Fibroblast of mammary gland (primary cell): Measurements from ENCODE around the gene PRELP.

Experiments used
- DNase-seq: peaks from one replicate; pipeline ENCODE4 v3.0.0-alpha.2; 2010; ENCODE audit warnings: low read depth
- H3K4me3 ChIP-seq: 2 replicates; pipeline ENCODE4 v1.5.1; 2011; ENCODE audit warnings: low read depth, mild to moderate bottlenecking, low read length, moderate library complexity; ENCODE audit not compliant: control insufficient read depth
- TF ChIP-seq, protein P1 (sequence below): conservative IDR thresholded peaks from 2 replicates; pipeline ENCODE4 v1.5.1; 2011; ENCODE audit warnings: low read depth, low read length, inconsistent platforms; ENCODE audit not compliant: control insufficient read depth, insufficient read depth

Gene PRELP

DNA sequence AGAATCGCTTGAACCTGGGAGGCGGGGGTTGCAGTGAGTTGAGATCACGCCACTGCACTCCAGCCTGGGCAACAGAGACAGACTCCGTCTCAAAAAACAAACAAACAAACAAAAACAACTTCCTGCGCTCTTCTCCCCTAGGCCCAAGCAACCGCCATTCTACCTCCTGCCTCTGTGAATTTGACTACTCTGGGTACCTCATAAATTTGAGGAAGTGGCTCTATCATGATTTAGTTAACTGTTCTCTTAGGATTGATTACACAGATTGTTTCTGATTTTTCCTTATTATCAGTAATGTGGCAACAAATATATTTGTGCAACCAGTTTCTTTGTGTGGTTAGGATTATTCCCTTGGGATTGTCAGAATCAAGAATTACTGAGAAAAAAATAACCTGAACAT, 48.1 kb downstream of the PRELP start:
- TF ChIP-seq, protein P1, sequence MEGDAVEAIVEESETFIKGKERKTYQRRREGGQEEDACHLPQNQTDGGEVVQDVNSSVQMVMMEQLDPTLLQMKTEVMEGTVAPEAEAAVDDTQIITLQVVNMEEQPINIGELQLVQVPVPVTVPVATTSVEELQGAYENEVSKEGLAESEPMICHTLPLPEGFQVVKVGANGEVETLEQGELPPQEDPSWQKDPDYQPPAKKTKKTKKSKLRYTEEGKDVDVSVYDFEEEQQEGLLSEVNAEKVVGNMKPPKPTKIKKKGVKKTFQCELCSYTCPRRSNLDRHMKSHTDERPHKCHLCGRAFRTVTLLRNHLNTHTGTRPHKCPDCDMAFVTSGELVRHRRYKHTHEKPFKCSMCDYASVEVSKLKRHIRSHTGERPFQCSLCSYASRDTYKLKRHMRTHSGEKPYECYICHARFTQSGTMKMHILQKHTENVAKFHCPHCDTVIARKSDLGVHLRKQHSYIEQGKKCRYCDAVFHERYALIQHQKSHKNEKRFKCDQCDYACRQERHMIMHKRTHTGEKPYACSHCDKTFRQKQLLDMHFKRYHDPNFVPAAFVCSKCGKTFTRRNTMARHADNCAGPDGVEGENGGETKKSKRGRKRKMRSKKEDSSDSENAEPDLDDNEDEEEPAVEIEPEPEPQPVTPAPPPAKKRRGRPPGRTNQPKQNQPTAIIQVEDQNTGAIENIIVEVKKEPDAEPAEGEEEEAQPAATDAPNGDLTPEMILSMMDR, result no peak
- DNase-seq, result no peak
- no peak overlapping the region for H3K4me3 ChIP-seq

DNA sequence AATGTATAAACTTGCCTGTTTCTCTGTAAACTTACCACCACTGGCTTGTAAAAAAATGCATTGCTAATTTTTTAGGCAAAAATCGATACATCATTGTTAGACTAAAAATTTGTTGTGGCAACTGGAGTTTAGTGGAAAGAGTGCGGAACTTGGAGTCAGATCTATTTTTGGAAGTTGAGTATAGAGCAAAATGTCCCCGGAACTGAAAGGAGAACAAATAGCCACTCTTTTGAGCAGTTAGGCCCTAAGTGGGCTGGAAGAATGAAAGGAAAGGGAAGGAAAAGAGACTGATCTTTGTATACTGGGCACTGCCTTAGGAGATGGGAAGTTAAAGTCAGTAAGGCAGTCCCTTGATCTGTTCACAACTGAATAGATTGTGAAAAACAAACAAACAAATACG, 48.5 kb downstream of the PRELP start:
- TF ChIP-seq, protein P1, result no peak
- no peak overlapping the region for H3K4me3 ChIP-seq
- no peak for DNase-seq

DNA sequence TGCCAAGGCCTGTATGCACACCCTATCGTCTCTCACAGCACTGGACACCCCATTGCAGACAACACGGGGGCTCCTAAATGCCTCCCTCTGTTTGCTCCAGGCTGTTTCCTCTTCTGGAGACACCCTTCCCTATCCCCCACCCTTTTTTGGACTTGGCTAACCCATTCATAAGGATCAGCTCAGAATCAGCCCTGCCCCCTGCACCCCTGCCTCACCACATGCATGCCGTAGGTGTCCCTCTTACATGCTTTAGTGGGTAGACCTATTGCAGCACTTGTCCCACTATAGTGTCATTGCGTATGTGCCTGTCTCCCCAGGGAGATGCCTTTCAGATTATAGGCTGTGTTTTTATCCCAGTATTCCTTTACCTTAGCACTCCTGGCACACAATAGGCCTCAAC, 49.2 kb downstream of the PRELP start:
- no peak overlapping the region for H3K4me3 ChIP-seq
- TF ChIP-seq, protein P1, result no peak
- no peak for DNase-seq

DNA sequence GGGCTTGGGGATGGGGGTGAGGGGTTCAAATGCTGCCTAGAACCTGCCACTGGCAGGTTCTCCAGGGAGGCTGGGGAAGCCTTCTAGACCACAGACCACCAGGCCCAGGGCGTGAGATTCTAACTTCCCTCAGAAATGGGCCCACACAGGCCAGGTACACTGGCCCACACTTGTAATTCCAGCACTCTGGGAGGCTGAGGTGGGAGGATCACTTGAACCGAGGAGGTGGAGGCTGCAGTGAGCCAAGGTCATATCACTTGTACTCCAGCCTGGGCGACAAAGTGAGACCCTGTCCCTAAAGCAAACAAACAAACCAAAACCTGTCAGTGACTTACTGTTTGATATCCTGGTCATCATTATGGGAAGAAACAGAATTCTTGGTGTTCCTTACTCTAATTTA, 50.1 kb downstream of the PRELP start:
- TF ChIP-seq, protein P1, result no peak
- DNase-seq, result no peak
- no peak overlapping the region for H3K4me3 ChIP-seq

DNA sequence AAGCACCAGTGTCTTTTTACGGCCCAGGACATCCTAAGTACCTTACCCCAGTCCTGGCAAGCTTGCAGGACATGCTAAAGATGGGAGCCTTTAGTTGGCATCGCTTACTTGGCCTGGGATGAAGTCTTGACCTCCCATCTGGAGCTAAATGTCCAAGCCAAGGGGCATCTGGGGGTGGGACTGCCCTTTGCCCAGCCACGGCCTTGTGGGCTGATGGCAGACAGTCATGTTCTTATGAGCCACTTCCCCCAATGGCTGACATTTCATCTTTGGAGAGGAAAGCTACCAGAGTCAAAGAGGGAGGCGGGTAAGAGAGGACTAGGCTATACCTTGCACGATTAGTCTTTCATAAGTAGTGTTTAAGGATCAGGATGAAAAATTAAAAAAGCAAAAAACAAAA, 50.5 kb downstream of the PRELP start:
- TF ChIP-seq, protein P1, result no peak
- no peak overlapping the region for H3K4me3 ChIP-seq
- DNase-seq, result no peak

DNA sequence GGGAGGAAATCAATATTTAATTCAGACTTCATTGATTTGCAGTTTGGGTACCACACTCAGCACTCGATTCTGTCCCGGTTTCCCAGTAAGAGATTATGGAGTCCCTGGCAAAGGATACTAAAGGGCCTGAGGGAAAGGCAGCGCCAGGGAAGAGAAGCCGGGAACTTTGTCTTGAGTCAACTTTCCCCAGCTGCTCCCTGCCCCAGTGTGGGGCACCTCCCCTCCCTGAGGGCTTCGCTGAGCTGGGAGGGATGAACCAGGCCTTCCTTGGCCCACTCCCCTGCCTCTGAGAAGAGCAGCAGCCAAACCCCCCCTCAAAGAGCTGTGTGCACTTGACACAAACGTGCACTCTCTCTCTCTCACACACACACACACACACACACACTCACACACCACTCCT, 51.0 kb downstream of the PRELP start:
- TF ChIP-seq, protein P1, result no peak
- no peak overlapping the region for H3K4me3 ChIP-seq
- no peak for DNase-seq

DNA sequence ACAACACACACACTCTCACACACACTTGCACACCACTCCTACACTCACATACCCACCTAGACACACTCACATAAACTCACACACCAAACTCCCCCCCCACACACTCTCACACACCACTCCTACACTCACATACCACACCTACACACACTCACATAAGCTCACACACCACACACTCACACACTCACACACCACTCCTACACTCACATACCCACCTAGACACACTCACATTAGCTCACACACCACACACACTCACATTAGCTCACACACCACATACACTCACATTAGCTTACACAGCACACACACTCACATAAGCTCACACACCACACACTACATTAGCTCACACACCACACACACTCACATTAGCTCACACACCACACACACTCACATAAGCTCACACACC, 51.4 kb downstream of the PRELP start:
- DNase-seq, result no peak
- no peak overlapping the region for H3K4me3 ChIP-seq
- TF ChIP-seq, protein P1, result no peak
